Stimulated activated CD4-positive, alpha-beta T cell treated with anti-CD3 and anti-CD28 coated beads, Interleukin-4, amount 100 ng/mL, for 4 hours (primary cell): ENCODE results near the gene PWWP2B.

Experiments
- DNase-seq, 2 experiments: peaks; one replicate each; pipeline ENCODE4 v3.0.0-alpha.2; 2020

Gene PWWP2B

DNA sequence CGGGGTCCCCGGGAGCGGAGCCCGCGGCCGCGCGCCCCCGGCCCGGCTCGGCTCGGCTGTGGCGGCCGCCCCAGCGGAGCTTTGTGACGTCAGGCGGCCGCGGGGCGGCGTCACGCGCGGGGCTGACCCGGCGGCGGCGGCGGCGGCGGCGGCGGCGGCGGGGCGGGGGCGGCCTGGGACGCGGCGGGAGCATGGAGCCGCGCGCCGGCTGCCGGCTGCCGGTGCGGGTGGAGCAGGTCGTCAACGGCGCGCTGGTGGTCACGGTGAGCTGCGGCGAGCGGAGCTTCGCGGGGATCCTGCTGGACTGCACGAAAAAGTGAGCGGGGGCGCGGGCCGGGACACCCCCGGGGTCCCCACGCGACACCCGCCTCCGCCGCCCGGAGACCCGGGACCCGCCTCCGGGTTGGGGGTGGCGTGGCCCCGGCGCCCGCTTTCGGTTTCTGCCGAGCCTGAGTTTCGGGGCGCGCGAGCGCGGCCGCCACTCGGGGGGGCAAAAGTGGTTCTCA lies at the start of gene PWWP2B:
PWWP2B (plus strand) TSS at position 165 of the 506 bp plus-strand sequence; CDS start at position 192, 27 bp downstream.
- DNase-seq = peak; percentile 62 to 65

DNA sequence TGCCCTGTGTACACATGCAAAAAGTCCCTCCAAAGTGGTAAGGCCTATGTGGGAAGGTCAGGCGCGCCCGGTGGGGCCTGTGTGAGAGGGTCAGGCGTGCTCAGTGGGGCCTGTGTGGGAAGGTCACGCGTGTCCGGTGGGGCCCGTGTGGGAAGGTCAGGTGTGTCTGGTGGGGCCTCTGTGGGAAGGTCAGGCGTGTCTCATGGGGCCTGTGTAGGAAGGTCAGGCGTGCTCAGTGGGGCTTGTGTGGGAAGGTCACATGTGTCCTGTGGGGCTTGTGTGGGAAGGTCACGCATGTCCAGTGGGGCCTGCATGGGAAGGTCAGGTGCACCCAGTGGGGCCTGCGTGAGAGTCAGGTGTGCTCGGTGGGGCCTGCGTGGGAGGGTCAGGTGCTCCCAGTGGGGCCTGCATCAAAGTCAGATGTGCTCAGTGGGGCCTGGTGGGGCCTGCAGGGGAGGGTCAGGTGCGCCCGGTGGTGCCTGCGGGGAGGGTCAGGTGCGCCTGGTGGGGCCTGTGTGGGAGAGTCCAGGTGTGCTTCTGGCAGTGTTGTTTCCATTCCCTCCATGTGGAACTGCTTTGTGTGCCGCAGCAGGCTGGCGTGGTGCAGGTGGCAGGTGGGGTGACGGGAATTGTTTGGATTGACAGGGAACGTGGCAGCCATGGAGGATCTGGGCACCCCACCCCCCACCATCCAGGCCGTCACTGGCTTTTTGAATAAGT lies 49.6 kb upstream of the PWWP2B start:
- no peak for DNase-seq

DNA sequence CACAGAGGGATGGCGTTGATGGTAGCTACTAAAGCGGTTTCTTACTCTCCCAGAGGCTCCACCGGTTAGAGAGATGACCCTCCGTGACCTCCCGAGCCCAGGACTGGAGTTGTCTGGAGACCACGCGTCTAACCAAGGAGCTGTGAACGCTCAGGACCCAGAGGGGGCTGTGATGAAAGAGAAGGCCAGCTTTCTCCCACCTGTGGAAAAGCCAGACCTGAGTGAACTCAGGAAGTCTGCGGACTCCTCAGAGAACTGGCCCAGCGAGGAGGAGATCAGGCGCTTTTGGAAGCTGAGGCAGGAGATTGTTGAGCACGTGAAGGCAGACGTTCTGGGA lies 49.1 kb upstream of the PWWP2B start:
- DNase-seq = no peak

DNA sequence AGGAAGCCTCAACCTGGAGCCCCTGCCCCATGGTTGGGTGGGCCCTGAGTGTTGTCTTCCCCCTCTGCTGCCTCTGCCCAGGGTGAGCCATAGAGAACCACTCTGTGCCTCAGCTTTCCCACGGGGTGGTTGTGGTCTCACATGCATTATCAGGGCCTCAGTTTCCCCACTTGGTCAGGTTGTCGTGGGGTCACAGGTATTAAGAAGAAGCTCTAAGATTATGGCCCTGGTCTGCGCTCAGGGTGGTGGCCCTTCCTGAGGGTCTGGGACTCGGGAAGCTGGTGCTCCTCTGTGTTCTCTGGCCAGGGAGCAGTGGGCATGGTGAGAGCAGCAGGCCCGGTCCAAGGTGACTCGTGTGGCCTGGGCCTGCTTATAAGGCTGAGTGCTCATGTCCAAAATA lies 47.2 kb upstream of the PWWP2B start:
- no peak for DNase-seq

DNA sequence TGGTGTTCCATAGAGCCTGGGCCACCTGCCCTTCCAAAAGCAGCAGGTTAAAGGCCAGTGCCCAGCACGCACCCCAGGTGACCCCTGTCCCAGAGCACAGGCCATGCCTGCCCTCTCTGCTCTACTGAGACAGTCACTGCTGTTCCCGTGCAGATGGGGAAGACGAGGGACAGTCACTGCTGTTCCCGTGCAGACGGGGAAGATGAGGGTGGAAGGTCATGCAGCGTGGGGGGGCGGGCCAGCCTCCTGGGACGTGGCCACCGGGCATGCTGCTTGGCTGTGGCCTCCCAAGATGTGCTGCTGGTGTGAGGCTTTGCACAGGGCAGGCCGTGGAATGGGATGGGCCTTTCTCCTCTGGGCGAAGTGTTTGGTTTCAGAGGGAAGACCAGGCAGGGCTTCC lies 46.6 kb upstream of the PWWP2B start:
- no peak for DNase-seq

DNA sequence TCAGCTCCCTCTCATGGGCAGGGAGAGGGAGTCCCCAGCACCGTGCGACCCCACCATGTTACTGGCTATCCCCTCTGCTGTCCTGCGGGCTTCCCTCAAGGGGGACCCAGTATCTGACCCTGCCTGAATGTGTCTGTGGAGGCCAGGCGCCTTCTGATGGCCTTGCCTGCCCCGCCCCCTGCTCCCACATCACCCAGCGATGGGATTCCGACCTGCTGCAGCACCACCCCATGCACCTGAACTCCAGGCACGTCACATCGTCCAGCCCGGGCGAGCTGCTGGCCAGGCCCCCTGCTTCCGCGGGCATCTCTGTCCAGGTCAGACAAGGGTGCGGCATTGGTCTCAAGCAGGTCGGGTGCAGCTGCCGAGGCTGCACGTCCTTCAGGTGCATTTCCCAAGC lies 46.1 kb upstream of the PWWP2B start:
- no peak for DNase-seq

DNA sequence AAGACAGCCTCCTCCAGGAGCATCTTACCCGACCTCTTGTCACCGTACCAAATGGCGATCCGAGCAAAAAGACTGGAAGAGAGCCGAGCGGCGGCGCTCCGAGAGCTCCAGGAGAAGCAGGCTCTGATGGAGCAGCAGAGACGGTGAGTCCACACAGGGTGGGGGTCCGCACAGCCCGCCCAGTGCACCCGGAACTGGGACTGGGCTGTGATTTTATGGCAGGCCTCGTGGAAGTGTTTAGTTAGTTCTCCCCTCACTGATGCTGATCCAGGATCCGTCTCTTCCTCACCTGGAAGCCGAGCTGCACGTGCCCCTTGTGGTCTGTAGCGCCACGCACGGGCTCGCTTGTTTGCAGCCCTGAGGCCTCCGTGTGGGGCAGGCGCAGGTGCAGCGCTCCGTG lies 45.4 kb upstream of the PWWP2B start:
- no peak for DNase-seq

DNA sequence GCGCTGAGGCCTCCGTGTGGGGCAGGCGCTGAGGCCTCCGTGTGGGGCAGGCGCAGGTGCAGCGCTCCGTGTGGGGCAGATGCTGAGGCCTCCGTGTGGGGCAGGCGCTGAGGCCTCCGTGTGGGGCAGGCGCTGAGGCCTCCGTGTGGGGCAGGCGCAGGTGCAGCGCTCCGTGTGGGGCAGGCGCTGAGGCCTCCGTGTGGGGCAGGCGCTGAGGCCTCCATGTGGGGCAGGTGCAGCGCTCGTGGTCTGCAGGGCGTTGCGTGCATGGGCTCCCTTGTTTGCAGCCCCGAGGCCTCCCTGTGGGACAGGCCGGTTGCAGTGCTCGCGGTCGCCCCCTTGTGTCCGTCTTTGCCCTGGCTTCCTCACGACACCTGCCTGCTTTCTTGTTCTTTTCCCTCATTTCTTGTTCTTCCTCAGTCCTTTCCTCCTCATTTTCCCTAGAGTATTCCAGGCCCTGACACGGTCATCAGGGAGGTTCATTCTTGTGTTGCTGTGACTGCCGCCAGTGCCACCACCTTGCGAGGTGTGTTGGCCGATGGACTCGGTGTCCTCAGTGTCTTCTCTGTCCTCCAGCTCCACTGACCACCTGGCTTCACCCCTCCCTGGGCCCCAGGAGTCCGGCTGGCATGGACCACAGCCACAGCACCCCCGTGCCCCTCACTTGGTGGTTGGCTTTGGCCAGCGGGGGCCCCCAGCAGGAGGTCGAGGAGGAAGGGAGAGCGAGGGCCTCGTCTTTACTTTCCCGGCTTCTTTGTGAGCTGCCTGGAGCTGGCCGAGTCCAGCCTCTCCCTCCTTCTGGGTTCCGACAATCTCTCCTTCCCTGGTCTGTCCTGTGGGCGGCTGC lies 44.3 kb upstream of the PWWP2B start:
- peak; percentile 57 to 81 for DNase-seq

DNA sequence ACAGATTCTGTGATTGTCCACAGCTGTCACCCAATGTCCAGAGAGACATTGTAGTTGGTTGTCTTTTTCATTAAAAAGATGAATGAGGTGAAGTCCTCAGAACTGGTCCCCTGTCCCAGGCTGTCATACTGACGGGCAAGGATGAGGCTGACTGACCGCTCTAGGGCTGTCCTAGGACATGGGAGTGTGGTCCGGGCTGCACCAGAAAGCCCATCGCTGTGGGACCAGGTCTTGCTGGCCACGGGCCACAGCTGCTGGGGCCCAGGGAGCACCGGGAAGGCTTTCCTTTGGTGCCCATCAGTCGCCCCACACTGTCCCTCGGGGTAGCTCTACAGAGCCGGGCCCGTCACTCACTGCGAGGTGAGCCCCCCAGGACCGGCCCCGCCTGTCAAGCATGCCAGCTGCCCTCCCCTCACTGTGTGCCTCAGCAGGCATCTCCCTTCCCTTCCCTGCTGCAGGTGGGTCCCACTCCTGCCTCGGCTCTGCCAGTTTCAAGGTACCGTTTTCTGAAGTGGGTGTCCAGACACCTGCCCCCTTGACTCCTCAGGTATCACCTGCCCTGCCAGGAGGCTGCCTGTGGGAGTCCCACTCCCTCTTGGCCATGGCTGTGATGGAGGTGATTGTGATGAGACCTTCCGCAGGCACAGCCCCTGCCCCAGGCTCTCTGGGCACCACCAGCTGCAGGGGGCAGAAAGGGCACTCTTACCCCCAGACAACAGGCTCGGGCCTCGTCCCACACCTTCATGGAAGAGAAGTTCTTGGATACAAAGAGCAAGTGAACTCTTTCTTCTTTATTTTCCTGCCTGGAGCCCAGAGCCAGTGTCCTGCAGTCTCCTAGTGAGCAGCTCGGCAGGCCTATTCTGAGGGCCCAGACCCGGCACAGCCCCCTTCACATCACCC lies 43.3 kb upstream of the PWWP2B start:
- DNase-seq = no peak

DNA sequence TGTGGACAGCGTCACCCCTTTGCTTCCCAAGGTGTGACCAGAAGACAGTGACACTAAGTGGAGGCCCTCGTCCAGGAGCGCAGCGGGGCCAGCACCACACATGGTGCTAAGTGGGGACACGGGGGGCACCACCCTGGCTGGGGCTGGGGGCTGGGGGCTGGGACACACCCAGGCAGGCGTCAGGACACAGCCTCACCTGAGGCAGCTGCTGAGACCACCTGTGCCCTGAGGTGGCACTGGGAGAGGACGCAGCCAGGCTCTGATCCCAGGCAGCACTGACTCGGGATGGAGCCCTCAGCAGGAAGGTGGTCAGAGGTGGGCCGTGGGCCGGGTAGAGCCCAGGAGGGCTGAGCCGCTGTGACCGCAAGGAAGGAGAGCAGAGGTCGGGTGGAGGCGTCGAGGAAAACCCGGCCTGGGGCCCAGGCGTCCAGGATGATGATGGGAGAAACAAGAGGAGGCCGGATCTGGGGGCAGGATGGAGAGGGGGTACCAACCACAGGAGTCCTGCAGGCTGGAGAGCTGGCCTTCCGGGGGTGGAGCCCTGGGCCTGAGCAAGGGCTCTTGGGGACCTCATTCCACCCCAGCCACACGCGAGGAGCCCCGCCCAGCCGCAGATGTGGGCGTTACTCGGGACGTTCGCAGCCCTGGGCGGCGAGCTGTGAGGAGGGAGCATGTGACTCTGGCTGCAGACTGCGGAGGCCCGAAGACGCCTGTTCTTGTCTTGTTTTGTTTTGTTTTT lies 42.5 kb upstream of the PWWP2B start:
- no peak for DNase-seq

DNA sequence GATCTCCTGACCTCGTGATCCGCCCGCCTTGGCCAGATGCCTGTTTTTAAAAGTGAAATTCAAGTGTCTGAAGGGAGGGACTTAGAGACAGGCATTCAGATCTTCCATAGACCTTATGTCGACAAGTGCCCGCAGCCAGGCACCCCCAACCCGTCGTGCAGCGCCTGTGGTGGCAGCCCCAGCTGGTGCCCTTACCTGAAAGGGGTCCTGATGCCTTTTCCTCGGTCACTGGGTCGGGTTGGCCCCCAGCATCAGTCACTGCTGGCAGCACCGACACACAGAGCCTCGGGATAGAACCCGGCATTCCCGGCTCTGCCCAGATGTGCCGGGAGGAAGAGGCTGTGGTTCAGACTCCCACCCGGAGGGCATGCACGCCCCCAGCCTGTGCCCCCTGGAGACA lies 41.7 kb upstream of the PWWP2B start:
- no peak for DNase-seq

DNA sequence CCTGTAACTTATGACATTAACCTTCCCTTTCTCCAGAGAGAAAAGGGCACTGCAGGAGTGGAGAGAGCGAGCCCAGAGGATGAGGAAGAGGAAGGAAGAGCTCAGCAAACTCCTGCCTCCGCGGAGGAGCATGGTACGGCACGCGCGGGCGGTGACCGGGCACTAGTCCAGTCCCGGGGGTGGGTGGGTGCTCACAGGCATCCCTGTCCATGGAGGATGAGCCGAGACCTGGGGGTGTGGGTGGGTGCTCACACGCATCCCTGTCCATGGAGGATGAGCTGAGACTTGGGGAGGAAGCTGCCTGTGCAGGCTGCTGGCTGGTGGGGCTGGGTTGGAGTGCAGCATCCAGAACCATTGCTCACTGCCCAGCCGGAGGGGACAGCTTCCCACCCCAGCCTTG lies 41.2 kb upstream of the PWWP2B start:
- DNase-seq = no peak

DNA sequence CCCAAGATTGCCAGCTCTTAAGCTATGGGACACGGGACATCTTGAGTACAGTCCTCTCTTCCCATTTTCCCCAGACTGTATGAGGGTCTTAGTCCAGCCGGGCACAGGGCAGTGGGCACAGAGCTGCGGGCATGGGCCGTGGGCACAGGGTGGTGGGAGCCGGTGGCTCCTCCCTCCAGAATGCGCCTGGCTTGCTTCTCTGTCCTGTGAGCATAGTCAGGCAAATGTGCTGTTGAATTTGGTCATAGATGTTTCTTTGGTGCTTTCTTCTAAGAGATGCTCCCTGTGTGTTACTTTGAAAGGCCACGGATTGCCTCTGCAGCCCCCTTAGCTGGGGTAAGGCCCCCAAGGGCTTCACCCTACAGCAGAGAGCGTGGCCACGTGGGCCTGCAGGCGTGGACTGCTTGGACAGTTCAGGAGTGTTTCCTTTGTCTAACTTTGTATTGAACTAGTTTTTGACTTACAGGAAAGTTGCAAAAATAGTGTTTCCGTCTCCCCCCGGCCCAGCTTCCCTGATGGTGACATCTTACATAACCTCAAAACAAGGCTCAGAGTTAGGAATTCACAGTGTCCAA lies 40.3 kb upstream of the PWWP2B start:
- no peak for DNase-seq

DNA sequence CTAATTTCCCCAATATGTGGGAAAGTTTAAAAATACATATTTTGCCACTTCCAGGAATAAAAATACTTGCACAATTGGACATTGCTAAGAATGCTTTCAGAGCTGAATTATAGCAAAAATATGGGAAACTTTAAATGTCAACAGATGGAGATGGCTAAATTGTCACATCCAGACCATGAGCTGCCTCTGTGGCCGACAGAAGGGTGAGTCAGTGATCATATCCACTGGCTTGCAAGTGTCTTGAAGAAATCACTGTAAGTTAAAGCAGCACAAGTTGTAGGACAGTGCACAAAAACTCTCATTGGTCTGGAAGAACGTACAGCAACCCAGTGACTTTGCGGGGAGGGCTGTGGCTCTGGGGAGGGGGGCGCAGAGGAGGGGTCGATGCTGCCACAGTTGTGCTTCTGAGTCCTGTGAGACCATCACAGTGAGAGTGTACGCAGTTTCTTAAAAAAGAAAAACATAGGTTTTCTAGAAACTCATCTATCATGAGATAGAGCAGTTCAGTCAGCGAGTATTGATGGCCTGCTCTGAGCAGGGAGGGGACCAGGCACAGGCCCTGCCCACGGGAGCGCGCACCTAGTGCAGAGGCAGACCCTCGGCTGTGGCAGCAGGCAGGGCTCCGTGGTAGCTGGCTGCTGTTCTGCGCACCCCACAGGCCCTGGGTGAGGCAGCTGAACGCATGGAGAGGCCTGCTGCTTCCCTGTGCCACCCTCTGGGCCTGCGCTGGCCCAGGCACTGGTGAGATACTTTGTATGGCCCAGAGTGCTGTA lies 39.5 kb upstream of the PWWP2B start:
- DNase-seq = no peak

DNA sequence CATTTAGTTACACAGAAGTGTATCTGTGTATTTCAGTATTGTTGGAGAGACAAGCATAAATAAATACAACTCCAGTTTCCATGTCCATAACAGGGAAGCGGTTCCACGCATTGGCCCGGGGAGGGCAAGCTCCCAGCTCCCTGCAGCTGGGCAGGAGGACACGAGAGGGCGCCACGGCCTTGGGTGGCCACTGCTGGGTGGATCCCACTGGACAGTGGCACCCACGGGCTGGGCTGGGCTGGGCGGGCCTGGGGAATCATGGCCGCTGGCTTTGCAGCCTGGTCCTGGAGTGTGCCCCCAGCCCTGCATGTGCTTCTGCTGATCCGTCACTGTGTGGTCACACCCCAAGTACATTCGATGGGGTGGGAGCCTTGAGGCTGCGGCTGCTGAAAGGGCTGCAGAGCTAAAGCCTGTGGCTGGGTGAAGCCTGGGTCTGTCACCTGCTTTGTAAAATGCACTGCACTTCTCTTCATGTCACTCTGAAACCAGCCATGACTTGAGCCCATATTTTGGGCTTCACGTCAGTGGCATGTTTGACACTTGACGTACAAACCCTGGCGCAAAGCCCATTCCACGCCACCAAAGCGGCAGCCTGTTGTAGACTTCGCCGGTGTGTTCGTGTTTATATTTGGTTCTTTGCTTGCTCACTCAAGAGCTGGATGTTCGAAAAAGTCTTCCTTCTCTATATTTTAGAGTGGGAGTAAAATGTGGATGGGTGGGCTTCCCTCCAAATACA lies 37.5 kb upstream of the PWWP2B start:
- no peak for DNase-seq

DNA sequence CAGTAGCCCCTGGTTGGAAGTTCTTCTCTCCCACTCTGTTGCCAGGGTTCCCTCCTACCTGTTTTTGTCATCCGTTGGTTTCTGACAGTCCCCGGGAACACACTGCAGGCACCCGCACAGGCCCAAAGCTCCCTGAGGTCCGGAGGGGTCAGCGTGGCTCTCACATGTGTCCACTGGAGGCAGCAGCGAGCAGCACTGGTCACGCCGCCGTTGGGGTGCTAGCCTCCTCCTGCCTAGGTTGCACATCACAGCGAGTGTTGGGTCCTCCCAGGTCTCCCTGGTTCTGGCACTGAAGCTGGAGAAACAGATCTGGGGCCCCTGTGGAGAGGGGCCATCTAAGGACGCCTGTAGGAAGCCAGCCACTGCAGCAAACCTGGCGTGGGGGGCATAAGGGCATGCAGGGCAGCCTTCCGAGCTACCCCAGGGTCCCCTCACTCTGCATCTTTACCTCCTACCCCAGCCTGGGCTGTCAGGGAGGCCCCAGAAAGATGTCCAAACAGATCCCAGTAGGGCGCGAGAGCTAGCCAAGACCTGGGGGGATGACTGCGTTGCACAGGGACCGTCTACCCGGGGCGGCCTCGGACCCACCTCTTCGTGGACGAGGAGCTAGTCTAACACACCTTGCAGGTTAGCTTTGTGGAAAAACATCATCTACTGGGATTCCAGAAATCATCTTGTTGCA lies 36.1 kb upstream of the PWWP2B start:
- DNase-seq = peak in 1 of 2 experiments; percentile 44

DNA sequence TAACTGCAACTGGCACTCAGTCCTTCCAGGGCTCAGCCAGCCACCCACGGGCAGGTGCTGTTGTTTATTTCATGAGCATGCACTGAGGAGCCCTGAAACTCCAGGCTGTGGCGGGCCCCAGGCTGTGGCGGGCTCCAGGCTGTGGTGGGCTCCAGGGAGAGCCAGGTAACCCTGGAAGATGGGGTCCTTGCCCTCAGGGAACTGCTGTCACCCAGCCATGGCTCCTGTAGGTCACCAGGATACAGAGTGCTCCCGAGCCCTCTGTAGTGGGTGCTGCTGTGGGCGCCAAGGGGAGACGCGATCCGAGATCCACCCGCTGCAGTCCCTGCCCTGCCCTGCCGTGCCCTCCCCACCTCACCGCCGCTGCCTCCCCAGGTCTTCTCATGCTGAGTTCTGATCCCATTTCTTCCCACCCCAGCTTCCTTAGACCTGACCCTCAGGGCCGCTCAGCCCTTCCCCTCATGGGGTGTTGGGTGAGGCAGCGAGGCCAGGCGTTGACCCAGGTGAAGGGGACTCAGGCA lies 35.4 kb upstream of the PWWP2B start:
- no peak for DNase-seq

DNA sequence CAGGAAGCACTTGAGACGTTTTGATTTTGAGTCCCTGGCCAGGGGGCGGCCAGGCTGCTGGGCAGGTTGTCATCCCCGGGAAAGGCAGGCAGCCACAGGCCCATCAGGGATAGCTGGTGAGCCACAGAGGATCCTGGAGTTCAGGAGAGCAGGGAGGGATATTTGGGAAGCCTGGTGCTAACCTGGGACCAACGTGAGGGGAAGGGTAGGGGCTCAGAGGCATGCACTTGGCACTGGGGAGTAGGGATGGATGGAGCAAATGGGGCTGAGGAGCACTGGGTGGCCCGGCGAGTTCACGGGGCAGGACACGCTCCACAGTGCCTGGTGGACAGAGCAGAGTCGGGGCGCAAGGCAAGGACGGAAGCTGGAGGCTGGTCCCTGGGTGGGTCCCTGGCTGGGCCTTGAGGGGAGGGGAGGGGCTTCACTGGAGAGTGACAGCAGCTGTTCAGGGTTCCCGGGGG lies 34.8 kb upstream of the PWWP2B start:
- DNase-seq = no peak

DNA sequence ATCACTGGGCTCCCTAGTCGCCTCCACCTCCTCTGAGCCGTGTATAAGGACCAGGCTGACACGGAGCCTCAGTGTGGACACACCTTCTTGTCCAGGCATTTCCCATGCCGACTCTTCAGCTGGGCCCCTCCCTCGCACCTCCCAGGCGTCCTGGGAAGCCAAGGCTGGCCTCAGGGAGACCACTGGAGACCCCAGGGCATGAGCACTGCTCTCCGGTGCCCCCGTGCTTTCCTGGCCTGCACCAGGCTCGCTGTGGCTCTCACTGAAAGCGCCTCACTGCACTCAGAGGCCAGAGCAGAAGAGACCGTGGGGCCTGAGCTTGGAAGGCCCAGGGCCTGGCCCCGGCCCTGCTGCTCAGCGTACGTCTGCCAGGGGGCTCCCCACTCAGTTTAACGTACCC lies 33.6 kb upstream of the PWWP2B start:
- DNase-seq = no peak
